Suprapubic skin (tissue), 4 donors: ENCODE results near the gene PCDHB11. TPM values are rescaled to one million over a fixed set of nuclear protein-coding genes. Genes with fewer than 3 reads are reported as not detected.
A peak's percentile ranks its signal among the peaks of the same experiment; 100 is the strongest.
"Not testable (repeated sequence)": the region's sequence is repeated elsewhere in the genome, so short reads cannot be mapped to it uniquely, and the experiment has no call there.

Experiments used
- DNase-seq, 2 donors: peaks; one replicate each; pipeline ENCODE4 v3.0.0-alpha.2; 2019; ENCODE audit warnings: low spot score in 2 of 2
- H3K27ac ChIP-seq: fragments of 200-600 bp; sonication (generic); one replicate; pipeline ENCODE4 v1.5.1; 2019
- H3K27me3 ChIP-seq: fragments of 200-600 bp; sonication (generic); one replicate; pipeline ENCODE4 v1.5.1; 2019
- H3K36me3 ChIP-seq: fragments of 200-600 bp; sonication (generic); one replicate; pipeline ENCODE4 v1.5.1; 2019
- H3K4me1 ChIP-seq: fragments of 200-600 bp; sonication (generic); one replicate; pipeline ENCODE4 v1.5.1; 2019
- H3K4me3 ChIP-seq: fragments of 200-600 bp; sonication (generic); one replicate; pipeline ENCODE4 v1.5.1; 2019; ENCODE audit warnings: mild to moderate bottlenecking
- H3K9me3 ChIP-seq: fragments of 200-600 bp; sonication (generic); one replicate; pipeline ENCODE4 v1.5.1; 2019
- CTCF ChIP-seq, 2 donors: fragments of 200-600 bp in 1 of 2; fragments of 450-650 bp in 1 of 2; sonication (generic) in 1 of 2; IDR thresholded peaks; one replicate each; pipeline ENCODE4 v1.5.1; 2016 to 2019; ENCODE audit warnings: antibody characterized with exemption in 2 of 2, mild to moderate bottlenecking in 1 of 2, moderate library complexity in 1 of 2
- EP300 ChIP-seq: sonication (generic); formaldehyde crosslinking; IDR thresholded peaks from one replicate; pipeline ENCODE4 v1.6.1; 2017; ENCODE audit warnings: antibody characterized with exemption
- POLR2A ChIP-seq, 2 donors: fragments of 450-650 bp; IDR thresholded peaks; one replicate each; pipeline ENCODE4 v1.6.1; 2017; ENCODE audit warnings: antibody characterized with exemption in 2 of 2, mild to moderate bottlenecking in 2 of 2, moderate library complexity in 2 of 2
- POLR2AphosphoS5 ChIP-seq, 3 donors: sonication (generic); formaldehyde crosslinking; IDR thresholded peaks; one replicate each; pipeline ENCODE4 v1.6.1; 2017; ENCODE audit warnings: antibody characterized with exemption in 3 of 3
- WGBS: methylation state at CpG from one replicate; pipeline ENCODE4 v1.1.5; 2018; 5-methylcytosine and 5-hydroxymethylcytosine counted together
- total RNA-seq, 4 donors: library from RNA; depleted of rRNA; stranded (reverse); fragments of >200 nt; gene quantifications; one replicate each; pipeline ENCODE4 v1.1.0, GENCODE V29; 2016

PCDHB11 gene
- total RNA-seq, 4 donors from 2014 or later: 0.98 to 2.8 (median 1.2) TPM

DNA sequence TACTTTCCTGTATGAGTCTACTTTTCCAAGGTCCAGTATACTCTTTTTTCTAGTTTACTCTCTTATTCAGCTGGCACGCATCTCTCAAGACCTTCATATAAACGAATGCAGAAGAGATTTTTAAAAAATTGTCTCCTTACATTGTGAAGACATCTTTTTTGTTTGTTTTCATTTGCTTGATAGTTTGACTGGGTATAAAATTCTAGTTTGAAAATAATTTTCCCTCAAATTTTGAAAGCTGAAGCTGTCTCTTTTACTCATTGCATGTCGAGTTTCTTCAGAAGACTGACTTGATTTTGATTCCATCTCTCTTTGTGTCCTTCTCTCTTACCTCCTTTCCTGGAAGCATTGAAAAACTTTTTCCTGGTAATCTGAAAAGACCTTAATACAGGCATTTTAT lies 3.1 kb upstream of the PCDHB11 start:
- no peaks in the 10 kb centered on the region for H3K27me3 ChIP-seq
- H3K9me3 ChIP-seq: peaks cover 12% of the 10 kb centered on the region
- no peak overlapping the region for H3K27ac ChIP-seq
- DNase-seq: no peak
- TF ChIP-seq POLR2AphosphoS5 (IDR thresholded peaks at IDR 0.05) (no peak), EP300 (no peak), POLR2A (IDR thresholded peaks at IDR 0.05) (no peak), CTCF (IDR thresholded peaks at IDR 0.05) (no peak)
- 50% methylated on average over 3 of the region's 3 CpGs for WGBS
- H3K36me3 ChIP-seq: no peaks in the 10 kb centered on the region
- H3K4me3 ChIP-seq: no peak overlapping the region
- no peaks in the 10 kb centered on the region for H3K4me1 ChIP-seq

DNA sequence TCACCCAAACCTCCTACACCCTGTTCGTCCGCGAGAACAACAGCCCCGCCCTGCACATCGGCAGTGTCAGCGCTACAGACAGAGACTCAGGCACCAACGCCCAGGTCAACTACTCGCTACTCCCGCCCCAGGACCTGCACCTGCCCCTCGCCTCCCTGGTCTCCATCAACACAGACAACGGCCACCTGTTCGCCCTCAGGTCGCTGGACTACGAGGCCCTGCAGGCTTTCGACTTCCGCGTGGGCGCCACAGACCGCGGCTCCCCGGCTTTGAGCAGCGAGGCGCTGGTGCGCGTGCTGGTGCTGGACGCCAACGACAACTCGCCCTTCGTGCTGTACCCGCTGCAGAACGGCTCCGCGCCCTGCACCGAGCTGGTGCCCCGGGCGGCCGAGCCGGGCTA lies 1.7 kb downstream of the PCDHB11 start:
- not testable (repeated sequence) for H3K27ac ChIP-seq, H3K36me3 ChIP-seq, H3K27me3 ChIP-seq, H3K4me1 ChIP-seq, DNase-seq, H3K4me3 ChIP-seq
- 12% methylated on average over 5 of the region's 38 CpGs for WGBS
- H3K9me3 ChIP-seq: peaks cover 12% of the 10 kb centered on the region

GRCh38 chr5:141201646-141202045 lies 2.2 kb downstream of the PCDHB11 start:
- H3K4me3 ChIP-seq, DNase-seq, H3K4me1 ChIP-seq, H3K27me3 ChIP-seq, H3K27ac ChIP-seq, H3K36me3 ChIP-seq: not testable (repeated sequence)
- 39% methylated on average over 19 of the region's 35 CpGs for WGBS
- peaks cover 12% of the 10 kb centered on the region for H3K9me3 ChIP-seq

DNA sequence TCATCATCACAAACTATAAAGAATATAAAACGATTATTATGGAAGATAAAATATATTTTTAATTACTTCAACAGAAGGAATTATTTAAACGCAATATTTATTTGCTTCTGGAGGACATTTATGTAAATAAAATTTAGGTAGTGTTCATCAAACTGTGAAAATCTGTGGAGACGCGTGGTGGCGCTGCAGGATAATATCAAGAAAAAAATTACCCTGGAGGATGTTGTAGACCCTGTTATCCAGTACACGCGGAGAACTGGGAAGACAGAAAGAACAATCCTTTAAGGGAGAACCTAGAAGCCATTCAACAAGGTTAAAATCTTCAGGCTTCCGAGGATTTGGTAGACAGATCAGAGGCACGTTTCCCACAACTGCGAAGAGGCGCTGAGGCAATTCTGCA lies 9.1 kb downstream of the PCDHB11 start, which contains the start of gene PCDHB12:
Gene PCDHB12, plus strand, starts transcription at position 242 of the 400 bp plus-strand sequence. CDS start 189 bp downstream, outside the sequence.
- Histone ChIP-seq H3K36me3 (no peaks in the 10 kb centered on the region), H3K27me3 (no peaks in the 10 kb centered on the region), H3K27ac (no peak within 1 kb of the TSS), H3K4me3 (no peak within 1 kb of the TSS), H3K4me1 (no peaks in the 10 kb centered on the region), H3K9me3 (peaks cover 16% of the 10 kb centered on the region)
- no peak for TF ChIP-seq CTCF (IDR thresholded peaks at IDR 0.05)
- TF ChIP-seq POLR2AphosphoS5 (IDR thresholded peaks at IDR 0.05): no peak
- TF ChIP-seq EP300: no peak
- no peak for TF ChIP-seq POLR2A (IDR thresholded peaks at IDR 0.05)
- WGBS: 21% methylated on average over 11 of the region's 11 CpGs
- DNase-seq: no peak

- WGBS: 35% methylated on average over 12 of the region's 39 CpGs
- H3K27me3 ChIP-seq, H3K4me3 ChIP-seq, H3K27ac ChIP-seq, H3K36me3 ChIP-seq, DNase-seq, H3K4me1 ChIP-seq: not testable (repeated sequence)
- peaks cover 18% of the 10 kb centered on the region for H3K9me3 ChIP-seq
Observed at GRCh38 chr5:141210281-141210680, 10.9 kb downstream of the PCDHB11 start.

DNA sequence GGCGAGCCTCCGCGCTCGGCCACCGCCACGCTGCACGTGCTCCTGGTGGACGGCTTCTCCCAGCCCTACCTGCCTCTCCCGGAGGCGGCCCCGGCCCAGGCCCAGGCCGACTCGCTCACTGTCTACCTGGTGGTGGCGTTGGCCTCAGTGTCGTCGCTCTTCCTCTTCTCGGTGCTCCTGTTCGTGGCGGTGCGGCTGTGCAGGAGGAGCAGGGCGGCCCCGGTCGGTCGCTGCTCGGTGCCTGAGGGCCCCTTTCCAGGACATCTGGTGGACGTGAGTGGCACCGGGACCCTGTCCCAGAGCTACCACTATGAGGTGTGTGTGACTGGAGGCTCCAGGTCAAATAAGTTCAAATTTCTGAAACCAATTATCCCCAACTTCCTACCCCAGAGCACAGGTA lies 11.4 kb downstream of the PCDHB11 start:
- not testable (repeated sequence) for H3K27me3 ChIP-seq, H3K4me1 ChIP-seq, DNase-seq, H3K27ac ChIP-seq, H3K36me3 ChIP-seq, H3K4me3 ChIP-seq
- H3K9me3 ChIP-seq: peaks cover 21% of the 10 kb centered on the region
- WGBS: 28% methylated on average over 7 of the region's 27 CpGs

DNA sequence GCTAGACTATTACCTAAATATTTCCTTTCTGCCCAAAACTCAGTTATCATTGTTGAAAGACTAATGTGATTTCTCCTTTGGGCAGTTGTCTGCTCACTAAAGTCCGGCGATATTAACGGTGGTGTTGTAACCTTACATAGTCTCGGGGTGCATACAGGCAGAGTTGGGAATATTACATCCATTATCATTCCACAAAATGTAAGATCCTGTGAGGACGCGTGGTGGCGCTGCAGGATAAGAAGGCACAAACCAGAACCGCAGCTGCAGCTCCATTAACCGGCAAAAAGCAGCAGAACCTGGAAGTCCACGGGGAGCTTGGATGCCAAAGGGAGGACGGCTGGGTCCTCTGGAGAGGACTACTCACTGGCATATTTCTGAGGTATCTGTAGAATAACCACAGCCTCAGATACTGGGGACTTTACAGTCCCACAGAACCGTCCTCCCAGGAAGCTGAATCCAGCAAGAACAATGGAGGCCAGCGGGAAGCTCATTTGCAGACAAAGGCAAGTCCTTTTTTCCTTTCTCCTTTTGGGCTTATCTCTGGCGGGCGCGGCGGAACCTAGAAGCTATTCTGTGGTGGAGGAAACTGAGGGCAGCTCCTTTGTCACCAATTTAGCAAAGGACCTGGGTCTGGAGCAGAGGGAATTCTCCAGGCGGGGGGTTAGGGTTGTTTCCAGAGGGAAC lies 14.4 kb downstream of the PCDHB11 start, which contains the start of gene PCDHB13:
Gene PCDHB13, plus strand, starts transcription at position 264 of the 684 bp plus-strand sequence. Its CDS starts 205 bp downstream, at position 469.
- peak in 1 of 2 donors; percentile 15 for TF ChIP-seq CTCF (IDR thresholded peaks at IDR 0.05)
- not testable (repeated sequence) for H3K4me1 ChIP-seq, H3K4me3 ChIP-seq, DNase-seq, H3K27ac ChIP-seq, H3K36me3 ChIP-seq, H3K27me3 ChIP-seq
- H3K9me3 ChIP-seq: peaks cover 47% of the 10 kb centered on the region
- WGBS: 6% methylated on average over 12 of the region's 18 CpGs

DNA sequence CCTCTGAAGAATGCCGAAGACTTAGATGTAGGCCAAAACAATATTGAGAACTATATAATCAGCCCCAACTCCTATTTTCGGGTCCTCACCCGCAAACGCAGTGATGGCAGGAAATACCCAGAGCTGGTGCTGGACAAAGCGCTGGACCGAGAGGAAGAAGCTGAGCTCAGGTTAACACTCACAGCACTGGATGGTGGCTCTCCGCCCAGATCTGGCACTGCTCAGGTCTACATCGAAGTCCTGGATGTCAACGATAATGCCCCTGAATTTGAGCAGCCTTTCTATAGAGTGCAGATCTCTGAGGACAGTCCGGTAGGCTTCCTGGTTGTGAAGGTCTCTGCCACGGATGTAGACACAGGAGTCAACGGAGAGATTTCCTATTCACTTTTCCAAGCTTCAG lies 15.2 kb downstream of the PCDHB11 start:
- WGBS: 78% methylated on average over 10 of the region's 12 CpGs
- not testable (repeated sequence) for H3K4me3 ChIP-seq, H3K27me3 ChIP-seq, H3K27ac ChIP-seq, DNase-seq, H3K4me1 ChIP-seq, H3K36me3 ChIP-seq
- peaks cover 47% of the 10 kb centered on the region for H3K9me3 ChIP-seq

- peaks cover 40% of the 10 kb centered on the region for H3K9me3 ChIP-seq
- WGBS: 45% methylated on average over 15 of the region's 40 CpGs
- H3K27me3 ChIP-seq: not testable (repeated sequence)
Observed at GRCh38 chr5:141215504-141215903, 16.1 kb downstream of the PCDHB11 start.

DNA sequence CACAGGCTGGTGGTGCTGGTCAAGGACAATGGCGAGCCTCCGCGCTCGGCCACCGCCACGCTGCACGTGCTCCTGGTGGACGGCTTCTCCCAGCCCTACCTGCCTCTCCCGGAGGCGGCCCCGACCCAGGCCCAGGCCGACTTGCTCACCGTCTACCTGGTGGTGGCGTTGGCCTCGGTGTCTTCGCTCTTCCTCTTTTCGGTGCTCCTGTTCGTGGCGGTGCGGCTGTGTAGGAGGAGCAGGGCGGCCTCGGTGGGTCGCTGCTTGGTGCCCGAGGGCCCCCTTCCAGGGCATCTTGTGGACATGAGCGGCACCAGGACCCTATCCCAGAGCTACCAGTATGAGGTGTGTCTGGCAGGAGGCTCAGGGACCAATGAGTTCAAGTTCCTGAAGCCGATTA lies 16.6 kb downstream of the PCDHB11 start:
- H3K27me3 ChIP-seq, H3K4me3 ChIP-seq, H3K36me3 ChIP-seq, DNase-seq, H3K4me1 ChIP-seq, H3K27ac ChIP-seq: not testable (repeated sequence)
- peaks cover 40% of the 10 kb centered on the region for H3K9me3 ChIP-seq
- 50% methylated on average over 2 of the region's 26 CpGs for WGBS

More at GRCh38 chr5:141215504-141215903, 16.1 kb downstream of the PCDHB11 start:
- H3K4me3 ChIP-seq, H3K27ac ChIP-seq, H3K36me3 ChIP-seq, DNase-seq, H3K4me1 ChIP-seq: not testable (repeated sequence)
